ENCODE data around the gene LRCH4.

Gene LRCH4

DNA sequence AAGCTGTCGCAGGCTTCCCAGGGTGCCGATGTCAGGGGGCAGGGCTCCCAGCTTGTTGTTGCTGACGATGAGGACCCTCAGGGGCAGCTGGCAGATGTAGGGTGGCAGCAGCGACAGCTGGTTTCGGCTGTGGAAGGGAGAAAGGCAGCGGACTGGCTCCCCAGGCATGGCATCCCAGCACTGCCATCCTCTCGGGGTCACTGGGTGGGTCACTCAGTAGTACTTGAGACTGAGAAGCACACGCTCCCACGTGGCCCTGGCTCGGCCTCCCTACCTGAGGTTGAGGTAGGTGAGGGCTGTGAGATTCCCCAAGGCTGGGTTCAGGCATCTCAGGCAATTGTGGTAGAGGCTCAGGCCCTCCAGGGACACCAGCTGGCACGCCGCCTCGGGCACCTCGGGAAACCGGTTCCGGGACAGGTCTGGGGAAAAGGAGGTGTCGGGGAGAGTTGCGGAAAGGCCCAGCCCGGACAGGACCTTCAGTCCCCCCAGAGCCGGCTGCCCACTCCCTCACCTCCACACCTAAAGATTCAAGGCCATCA lies 3.8 kb downstream of the LRCH4 start:
- DNase-seq (ENCODE audit: low spot score) = no peak

DNA sequence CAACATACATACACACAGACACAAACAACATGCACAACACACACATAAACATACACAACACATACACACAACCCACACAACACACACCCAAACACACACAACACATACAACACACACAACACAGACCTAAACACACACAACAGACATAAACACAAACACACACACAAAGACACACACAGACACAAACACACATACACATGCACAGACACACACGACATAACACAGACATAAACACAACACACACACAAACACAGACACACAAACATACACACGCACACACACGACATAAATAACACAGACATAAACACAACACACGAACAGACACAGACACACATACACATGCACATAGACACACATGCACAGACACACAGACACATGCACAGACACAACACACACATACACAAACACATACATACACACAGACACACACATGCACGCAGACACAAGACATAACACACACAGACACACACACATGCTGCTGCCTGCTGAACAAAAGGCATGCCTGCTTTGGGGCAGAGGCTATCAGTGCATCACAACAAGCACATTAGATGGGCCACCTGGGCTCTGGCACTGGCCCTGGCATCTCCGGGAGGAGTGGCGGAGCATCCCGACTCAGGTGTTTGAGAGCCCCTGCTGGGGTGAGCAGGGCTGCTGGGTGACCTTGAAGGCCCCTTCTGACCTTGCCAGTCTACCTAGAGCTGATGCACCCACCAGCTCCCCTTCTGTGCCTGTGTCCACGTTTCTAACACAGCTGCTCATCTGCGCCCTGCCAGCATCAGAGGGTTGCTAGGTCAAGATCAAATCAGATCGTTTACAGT lies 5.3 kb downstream of the LRCH4 start:
- DNase-seq (ENCODE audit: low spot score) = no peak

DNA sequence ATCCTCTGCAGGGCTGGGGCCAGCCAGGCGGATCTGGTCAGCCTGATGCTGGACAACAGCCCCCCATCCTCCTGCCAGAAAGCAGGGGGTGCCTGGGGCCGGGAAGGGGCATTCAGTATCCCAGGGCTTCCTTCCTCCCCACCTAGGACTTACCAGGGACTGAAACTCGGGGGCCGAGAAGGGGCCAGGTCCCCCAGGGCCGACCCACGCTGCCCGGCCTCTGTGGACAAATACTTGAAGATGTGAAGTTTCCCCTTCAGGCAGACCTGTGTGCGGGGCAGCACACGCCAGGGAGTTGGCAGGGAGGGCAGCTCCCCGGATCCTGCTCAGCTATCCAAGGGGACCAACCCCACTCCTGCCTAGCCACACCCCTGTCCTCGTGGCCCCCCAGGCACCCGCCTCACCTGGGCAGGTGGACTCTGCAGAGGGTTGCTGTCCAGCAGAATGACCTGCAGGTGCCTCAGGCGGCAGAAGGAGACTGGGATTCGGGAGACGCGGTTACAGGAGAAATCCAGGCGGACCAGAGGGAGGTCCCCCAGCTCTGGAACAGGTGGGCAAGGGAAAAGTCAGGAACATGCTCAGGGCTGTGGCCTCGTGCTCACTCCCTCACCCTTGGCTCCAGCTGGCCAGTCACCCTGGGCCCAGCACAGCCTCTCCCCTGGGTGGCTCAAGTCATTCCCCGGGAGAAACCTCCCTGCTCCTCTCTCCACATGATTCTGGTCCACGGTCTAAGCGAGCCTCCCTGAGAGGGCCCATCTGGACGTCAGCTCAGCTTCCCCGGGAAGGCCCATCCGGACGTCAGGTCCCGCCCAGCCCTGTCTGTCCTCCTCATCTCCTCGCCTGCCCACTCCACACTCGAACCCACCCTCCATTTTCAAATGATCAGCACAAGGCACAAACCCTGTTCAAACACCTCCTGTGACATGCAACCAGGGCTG lies 7.4 kb downstream of the LRCH4 start:
- DNase-seq (ENCODE audit: low spot score) = no peak

DNA sequence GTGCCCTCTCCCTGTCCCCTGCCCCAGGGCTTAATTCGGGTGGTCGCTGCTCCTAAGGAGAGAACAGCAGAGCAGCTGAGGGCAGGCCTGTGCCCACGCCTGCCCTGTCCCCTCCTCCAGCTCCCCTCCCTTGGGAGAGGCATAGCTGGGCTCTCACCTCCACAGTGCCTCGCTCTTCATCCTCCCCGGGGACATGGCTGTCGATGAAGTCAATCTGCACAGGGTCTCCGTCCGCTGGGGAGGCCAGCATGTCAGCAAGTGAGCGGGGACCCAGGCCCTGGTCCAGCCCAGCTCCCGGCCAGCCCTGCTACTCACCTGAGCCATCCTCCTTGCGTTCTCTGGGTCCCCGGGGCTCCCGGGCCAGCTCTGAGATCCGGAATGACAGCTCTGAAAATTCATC lies 8.4 kb downstream of the LRCH4 start:
- DNase-seq (ENCODE audit: low spot score) = no peak

DNA sequence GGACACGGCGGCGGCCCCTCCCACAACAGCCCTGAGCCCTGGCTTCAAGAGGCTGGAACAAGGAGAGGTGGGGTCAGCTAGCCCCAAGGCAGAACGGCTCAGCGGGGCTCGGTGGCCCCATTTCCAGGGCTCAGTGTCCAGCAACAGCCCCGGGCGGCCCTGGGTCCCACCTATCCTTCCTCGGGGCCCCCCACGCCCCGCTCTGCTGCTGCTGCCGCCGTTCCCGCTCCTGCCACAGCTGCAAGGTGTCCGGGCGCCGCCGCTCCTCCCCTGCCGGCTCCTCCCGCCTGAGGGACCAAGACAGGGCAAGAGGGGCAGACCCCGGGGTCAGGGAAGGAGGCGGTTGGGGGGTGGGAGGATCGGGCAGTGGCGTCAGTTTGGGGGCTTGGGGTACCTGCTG lies 8.8 kb downstream of the LRCH4 start:
- no peak for DNase-seq (ENCODE audit: low spot score)

DNA sequence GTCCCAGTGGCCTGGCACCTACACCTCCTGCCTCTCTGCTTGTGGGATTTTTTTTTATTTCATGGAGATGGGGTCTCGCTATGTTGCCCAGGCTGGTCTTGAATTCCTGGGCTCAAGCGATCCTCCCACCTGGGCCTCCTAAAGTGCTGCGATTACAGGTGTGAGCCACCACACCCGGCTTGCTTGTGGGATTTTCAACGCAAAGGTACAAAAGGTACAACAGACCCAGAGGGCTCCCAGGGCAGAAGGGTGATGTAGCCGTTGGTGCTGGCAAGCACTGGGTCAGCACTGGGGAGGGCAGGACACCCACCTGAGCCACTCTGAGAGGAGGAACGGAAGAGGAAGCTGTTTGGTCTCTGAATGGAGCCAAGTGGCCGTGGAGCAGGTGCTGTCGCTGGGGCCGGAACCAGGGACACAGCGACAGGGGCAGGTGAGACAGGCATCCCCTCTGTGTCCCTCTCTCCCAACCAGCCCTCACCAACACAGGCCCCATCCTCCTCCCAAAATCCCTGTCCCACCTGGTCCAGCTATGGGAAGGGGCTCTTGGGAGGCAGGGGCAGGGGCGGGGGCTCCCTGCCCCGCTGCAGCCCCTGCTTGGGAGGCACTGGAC lies 9.4 kb downstream of the LRCH4 start:
- no peak for DNase-seq (ENCODE audit: low spot score)

DNA sequence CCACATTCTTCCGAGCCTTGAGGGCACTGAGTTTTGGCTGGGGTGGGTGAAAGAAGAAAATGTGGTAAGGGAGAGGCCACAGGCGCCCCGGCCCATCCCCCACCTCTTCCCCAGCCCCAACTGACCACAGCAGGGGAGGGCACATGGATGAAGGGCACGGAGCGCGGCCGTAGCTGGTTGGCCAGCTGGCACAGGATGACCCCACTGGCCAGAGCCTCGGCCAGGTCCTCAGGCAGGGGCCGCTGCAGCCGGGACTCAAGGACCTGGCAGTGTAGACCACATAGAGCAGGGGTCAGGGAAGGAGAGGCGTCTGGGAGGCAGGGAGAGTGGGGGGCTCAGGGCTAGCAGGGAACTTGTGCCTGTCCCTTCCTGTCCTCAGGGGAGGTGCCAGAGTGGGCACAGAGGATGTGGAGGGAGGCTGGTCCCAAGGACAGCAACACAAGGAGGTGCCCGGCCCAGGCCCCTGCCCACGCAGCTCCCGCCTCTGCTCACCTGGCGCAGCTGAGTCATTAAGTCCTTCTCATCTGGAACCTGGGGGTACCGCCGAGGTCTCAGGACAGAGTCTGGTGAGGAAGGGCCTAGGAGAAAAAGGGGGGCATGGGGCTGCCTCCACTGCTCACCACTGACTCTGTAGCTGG lies 10.1 kb downstream of the LRCH4 start:
- no peak for DNase-seq (ENCODE audit: low spot score)

DNA sequence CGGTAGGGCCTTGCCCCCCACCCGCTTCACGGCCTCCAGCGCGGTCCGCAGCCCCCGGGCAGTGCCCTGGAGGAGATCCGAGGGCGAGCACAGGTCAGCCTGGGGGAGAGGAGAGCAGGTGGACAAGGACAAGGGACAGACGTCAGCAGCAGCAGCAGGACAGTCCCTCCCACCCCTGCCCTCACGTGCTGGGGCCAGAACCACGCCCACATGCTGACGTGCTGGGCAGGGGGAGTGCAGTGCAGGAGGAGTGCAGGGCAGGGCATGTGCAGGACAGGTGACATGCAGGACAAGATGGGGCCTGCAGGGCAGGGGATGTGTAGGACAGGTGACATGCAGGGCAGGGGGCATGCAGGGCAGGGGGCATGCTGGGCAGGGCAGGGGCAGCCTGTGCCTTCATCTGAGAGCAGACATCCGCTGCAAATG lies 10.7 kb downstream of the LRCH4 start:
- no peak for DNase-seq (ENCODE audit: low spot score)

DNA sequence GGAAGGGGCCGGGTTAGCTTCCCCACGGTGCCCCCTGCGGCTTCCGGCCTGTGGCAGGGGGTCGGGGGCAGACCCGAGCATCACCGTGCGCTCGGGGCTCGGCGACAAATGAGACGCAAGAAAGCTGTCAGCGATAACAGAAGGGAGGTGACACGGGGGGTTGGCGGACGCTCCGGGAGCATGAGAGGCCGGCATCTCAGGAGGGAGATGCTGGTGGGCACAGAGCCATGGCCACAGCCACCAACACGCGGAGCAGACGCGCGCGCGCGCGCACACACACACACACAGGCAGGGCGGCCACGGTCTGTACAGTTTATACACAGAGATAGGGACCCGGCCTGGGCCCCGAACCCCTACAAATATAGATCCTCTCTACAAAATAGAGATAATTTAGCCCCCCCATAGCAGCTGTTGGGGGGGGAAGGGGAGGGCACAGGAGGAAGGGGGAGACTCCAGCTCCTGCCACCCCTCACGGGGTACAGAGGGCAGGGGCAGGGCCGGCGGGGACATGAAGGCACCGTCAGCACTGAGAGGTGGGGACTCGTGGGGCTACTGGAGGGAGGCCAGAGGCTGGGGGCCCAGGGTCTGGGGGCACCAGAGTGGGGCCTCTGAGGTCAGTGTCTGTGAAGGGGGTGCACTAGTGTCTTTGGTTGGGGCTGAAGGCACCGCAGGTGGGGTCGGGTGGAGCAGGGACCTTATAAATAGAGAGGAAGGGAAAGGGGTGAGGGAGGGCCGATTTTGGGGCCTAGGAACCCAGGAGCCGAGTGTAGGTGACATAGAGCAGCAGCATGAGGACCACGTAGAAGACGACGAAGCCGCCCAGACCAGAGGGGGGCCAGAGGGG lies 11.3 kb downstream of the LRCH4 start:
- DNase-seq (ENCODE audit: low spot score) = no peak

DNA sequence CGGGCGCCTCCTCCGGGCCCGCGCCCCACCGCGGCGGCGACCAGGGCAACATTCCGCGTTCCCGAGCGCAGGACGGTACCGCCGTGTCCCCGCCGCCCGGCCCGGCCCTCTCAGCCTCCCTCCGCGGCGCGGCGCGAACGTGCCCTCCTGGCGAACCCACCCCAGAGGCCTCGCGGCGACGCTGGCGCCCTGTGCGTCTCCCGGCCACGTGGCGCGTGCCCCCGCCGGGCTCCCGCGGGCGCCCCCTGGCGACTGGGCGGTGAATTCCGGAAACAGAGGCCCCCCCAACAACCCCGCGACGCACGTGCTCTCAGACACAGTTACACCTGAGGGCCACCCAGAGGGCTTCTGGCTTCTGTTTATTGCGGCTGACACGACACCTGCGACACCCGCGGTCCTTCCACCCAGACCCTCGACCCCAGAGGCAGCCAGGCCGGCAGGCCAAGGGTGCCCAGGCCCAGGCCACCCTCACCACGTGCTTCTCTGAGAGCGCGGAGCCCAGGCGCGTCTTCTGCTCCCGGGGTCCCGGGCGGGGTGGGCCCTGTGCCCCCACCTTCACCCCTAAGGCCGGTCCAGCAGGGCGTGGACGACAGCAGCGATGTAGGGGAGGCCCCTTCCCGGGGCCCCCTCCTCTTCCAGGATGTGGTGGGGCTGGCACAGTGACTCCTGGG lies 12.1 kb downstream of the LRCH4 start, which contains the start of gene SAP25:
Gene SAP25 (minus strand): TSS at position 210 of the 671 bp plus-strand sequence. CDS start 158 bp downstream, at position 52.
- DNase-seq (ENCODE audit: low spot score) = no peak

DNA sequence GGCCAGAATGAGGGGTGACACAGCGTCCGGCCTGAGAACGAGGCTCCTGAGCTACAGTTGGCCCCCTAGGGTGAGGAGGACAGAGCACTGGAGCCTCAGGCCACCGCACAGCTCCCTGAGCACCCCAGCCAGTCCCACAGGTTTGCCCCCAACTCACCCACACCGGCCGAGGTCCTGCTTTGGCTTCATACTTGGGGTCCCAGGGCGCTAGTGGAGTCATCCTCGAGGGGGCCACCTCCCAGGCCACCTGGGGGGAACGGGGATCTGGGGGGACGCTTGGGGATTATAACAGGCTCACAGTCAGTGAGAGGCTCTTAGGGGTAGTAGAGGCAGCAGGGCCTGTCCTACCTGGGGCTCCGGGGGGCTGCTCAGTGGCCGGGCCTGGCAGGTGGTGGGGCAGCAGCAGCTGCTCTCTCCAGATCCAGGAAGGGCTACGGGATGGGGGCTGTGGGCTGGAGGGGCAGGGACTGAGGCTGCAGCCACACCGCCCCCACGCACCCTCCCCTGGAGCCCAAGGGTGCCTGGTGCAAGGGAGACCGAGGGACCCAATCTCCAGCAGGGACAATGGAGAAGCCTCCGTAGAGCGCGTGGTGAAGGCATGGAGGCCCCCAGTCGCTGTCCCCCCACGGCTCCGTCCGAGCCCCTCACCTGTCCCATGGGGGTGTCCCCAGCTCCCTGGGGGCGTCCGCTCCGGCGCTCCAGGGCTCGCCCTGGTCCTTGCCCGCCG lies 12.8 kb downstream of the LRCH4 start:
- DNase-seq (ENCODE audit: low spot score) = no peak

DNA sequence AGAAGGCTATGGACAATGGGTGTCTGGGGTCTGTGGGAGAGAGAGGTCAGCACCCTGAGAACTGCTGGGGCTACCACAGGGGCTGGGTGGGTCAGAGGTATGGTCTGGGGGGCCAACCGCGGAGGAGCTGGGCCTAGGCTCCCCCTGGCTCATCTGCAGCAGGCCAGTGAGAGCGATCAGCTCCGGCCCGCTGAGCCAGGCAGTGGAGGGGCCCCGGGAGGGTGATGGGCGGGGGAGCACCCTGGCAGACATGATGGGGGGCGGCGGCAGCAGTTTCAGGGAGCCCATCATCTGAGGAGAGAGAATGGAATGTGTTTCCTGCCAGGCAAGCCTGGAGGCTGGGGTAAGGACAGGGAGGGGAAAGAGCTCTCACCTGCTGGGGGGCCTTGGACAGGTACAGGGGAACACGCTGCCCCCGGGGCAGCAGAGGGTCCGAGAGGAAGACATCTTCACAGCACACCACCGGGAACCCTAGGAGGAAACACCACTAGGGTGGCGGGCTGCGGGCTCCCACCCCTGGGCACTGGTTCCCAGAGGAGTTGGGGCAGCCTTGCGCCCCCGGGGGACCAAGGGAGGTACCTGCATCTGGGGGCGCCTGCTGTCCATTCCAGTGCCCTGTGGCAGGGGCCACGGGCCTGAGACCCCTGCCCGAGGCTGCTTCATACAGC lies 13.5 kb downstream of the LRCH4 start:
- no peak for DNase-seq (ENCODE audit: low spot score)

DNA sequence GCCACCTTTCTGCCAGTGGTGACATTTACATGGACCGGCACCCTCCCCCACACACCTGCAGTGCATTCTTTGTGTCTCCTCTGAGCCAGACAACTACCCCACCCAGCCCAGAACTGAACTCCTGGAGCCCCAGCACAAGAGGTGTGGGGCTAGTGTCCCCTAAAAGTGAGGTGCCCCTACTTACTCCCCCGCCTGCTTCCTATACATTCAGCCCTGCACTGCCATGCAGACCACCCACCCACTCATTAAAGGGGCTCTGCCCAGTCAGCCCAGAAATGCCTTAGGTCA lies 14.2 kb downstream of the LRCH4 start:
- no peak for DNase-seq (ENCODE audit: low spot score)

DNA sequence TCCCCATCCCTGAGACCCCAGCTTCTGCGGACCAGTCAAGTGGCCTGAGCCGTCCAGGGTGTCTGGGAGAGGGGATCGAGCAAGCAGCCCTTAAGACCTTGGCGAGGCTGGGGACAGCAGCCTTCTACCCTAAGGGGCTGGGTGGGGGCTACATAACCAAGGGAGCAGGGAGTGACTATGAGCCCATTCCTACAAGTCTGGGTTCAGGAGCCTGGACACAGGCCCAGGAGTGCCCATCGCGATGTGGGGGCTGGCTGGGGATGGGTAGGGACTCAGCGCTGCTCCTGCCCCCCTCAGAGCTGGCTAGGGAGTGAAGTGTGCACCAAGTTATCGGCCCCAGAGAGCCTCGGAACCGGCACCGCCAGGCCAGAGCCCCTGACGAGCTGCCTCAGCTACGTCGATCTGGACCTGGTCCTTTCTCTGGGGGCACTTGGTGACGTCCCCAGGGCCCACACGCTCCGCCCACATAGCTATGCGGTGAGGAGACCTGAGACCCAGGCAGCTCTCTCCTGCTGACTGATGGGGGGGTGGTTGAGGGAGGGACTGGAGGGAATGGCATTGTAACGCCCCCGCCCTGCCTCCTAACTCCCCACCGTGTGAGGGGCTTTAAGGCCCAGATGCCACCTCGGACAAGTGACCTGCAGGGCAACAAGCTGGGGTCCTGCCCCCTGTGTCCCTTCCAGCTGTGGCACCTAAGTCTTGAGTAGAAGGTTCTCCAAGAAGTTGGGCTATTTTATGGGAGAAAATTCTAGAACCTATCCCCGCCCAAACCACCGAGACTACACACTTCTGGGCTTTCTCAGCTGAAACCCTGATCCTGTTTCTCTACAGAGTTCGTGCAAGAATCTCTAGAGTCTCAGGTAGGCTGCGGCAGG lies 14.7 kb downstream of the LRCH4 start:
- no peak for DNase-seq (ENCODE audit: low spot score)

DNA sequence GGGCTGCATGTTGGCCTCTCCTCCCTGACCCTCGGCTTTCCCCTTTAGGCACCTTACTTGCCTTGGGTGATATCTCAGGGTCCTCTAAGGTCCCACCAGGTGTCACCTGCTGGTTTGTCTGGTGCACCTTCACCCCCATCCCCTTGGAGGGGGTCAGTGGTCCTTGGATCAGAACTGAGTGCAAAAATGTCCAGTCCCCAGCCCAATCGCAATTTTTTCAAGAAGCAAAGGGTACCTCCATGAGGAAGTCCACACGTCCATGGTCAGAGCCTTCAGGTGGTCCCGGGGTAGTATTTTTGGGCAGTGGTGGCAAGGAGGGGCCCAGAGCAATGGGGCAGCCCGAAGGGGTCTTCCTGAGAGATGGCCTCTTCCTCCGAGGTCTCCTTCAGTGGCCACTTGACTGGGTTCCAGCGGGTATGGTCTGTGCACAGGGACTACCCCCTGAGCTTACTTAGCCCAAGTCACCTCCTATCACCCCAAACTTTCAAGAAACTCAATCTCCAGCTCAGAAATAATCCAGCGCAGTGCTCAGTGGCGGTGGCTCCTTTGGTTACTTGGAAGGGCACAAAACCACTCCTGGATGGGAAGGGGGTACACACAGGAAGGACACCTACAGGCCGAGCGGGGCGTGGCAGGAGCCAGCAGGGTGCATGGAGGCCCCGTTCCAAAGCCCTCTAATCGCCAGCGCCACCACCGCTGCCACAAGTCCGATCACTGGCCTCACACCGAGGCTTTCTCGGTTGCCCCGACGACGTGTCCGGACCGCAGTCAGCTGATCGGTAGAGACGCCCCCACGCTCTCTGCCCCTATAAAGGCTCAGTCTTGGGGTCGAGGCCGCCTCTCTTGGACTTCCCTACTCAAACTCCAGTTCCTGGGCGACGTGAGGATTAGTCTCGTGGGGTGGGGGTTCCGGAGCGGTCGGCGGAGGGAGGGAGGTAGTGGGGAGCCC lies 16.8 kb downstream of the LRCH4 start:
- DNase-seq (ENCODE audit: low spot score) = peak; percentile 58

DNA sequence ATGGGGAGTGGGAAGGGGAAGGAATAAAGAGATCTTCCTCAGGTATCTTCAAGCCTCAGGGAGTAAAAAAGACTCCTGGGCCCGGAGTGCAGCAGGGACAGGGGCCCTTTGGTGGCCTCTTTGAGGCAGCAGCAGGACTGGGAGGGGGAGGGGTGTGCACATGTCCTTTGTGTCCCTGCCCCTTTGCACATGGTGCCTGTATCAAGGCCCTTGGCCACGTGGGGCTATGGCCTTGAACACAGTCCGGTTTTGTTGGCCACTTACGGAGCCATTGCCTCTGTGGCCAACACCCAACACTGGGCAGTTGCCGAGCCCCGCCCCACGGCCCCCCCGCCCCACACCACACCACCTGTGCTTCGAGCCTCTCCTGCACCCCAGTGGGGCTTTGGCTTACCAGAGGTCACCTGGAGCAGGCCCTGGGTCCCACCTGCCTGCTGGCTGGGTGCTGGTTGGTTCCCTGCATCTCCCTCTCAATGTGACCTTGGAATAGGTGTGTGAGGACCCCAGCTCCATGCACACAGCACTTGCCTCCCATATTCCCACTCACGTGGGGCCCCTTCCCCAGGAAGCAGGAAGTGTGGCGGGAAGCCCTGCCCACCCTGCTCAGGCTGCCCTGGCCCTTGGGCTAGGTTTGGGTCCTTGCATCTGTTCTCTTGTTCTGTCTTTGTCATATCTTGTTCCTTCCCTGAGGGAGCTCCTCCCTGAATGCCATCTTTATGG lies 17.6 kb downstream of the LRCH4 start:
- no peak for DNase-seq (ENCODE audit: low spot score)

Measured in putamen (tissue), 1 donor.